ENCODE results near the gene MYO10.

Gene MYO10

DNA sequence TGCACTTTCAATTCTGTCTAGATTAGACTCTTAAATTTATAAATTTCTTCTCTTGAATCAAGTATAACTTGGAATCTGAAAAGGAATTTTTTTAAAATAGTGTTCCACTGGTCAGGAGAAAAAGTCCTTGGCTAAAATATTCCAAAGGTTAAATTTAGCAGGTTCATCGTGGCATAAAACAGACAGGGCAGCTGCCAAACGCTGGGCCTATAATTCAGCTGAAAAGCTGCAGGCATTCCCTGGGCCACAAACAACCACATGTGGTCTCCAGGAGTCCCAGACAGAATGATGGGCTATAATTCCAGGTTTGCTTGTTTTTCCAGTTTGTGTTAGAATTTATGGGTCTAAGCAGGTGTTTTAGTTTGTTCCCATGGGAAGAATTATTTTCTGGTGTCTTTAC lies 248.2 kb downstream of the MYO10 start:
- TF ChIP-seq CTCF (IDR thresholded peaks at IDR 0.05; ENCODE audit: low read depth, low read length, missing control alignments): no peak
- DNase-seq (ENCODE audit: low read depth): no peak
- H3K4me3 ChIP-seq (ENCODE audit: low read depth, low read length): no peak overlapping the region

DNA sequence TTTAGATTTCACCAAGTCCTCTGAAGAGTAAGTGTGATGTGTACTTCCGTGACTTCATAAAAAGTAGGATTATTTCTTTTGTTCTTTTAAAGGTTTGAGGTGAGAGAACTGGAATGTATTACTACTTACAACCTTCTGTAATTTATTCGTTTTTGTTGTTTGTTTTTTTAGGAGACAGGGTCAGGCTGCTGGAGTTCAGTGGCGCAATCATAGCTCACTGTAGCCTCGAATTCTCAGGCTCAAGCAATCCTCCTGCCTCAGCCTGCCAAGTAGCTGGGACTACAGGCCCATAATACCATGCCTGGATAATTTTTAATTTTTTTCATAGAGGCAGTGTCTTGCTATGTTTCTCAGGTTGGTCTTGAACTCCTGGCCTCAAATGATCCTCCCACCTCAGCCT lies 251.0 kb downstream of the MYO10 start:
- H3K4me3 ChIP-seq (ENCODE audit: low read depth, low read length): no peak overlapping the region
- TF ChIP-seq CTCF (IDR thresholded peaks at IDR 0.05; ENCODE audit: low read depth, low read length, missing control alignments): no peak

GRCh38 chr5:16681876-16682275 lies 254.2 kb downstream of the MYO10 start:
- H3K4me3 ChIP-seq (ENCODE audit: low read depth, low read length): no peak overlapping the region
- TF ChIP-seq CTCF (IDR thresholded peaks at IDR 0.05; ENCODE audit: low read depth, low read length, missing control alignments): no peak
- DNase-seq (ENCODE audit: low read depth): no peak

More for the DNA sequence above, 251.0 kb downstream of the MYO10 start:
- no peak for DNase-seq (ENCODE audit: low read depth)

DNA sequence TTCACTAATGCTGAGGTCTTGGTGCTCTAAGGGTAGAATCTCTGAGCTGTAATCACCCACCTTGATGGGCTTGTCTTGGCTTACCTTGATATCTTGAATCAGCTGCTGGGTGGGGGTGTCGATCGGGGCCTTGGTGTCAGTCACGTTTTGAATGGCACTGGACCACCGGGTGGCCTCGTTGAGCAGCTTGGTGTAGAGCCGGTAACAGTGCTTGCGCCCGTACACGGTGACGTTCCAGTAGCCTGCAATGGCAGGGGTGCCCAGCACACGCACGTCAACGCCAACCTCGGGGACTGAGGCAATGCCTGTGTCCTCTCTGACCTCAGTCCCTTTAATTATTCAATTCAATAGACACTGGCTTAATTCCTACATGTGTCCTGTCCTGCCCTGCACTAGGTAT lies 256.2 kb downstream of the MYO10 start:
- no peak overlapping the region for H3K4me3 ChIP-seq (ENCODE audit: low read depth, low read length)
- TF ChIP-seq CTCF (IDR thresholded peaks at IDR 0.05; ENCODE audit: low read depth, low read length, missing control alignments): no peak
- DNase-seq (ENCODE audit: low read depth): no peak

DNA sequence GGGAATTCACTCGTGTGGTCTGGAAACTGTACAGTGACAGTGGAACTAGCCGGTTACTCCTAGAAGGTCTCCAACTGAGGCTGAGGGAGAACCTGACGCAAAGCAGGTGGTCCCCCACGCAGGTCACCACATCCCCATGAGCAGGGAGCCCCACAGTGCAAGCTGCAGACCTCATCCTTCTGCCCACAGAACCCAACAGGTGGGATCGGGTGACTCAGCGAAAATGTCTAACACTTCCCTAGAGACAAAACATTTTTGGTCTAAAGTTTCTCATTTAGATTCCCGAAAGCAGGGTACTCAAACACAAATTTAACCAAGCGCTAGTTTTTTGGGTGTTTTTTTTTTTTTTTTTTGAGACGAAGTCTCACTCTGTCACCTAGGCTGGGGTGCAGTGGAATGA lies 256.9 kb downstream of the MYO10 start:
- no peak overlapping the region for H3K4me3 ChIP-seq (ENCODE audit: low read depth, low read length)
- DNase-seq (ENCODE audit: low read depth): no peak
- TF ChIP-seq CTCF (IDR thresholded peaks at IDR 0.05; ENCODE audit: low read depth, low read length, missing control alignments): no peak

DNA sequence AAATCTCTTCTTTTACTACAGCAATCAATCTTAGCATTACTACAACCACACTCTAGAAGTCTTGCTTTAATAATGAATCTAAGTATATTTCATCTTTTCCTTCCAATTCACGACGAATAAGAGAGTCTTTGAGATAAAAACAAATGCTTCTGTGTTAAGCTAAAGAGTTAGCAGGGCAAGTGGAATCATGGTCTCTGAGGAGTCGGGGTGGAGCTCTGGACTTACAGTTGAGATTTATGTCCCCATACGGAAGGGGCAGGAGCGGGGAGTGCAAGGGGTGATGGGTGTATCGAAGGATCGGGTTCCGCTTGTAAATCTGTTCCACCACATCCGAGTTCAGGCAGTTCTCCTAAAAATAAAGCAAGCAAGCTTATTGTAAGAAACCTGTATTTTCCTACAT lies 260.3 kb downstream of the MYO10 start:
- TF ChIP-seq CTCF (IDR thresholded peaks at IDR 0.05; ENCODE audit: low read depth, low read length, missing control alignments): no peak
- H3K4me3 ChIP-seq (ENCODE audit: low read depth, low read length): no peak overlapping the region
- DNase-seq (ENCODE audit: low read depth): no peak

- no peak for DNase-seq (ENCODE audit: low read depth)
- no peak for TF ChIP-seq CTCF (IDR thresholded peaks at IDR 0.05; ENCODE audit: low read depth, low read length, missing control alignments)
- no peak overlapping the region for H3K4me3 ChIP-seq (ENCODE audit: low read depth, low read length)
These were observed 261.3 kb downstream of the MYO10 start for GRCh38 chr5:16674750-16675149.
